Neural cell (in vitro differentiated cells): ENCODE data around the gene ARHGAP24. TPM values are rescaled to one million over a fixed set of nuclear protein-coding genes. Genes with fewer than 3 reads are reported as not detected.

Source experiments
- H2AFZ ChIP-seq: fragments of 200-600, 300-800 bp; sonication (generic), shearing (Covaris generic); 2 replicates; pipeline ENCODE4 v1.6.0; 2014; ENCODE audit warnings: low read depth, mild to moderate bottlenecking, antibody characterized with exemption, low read length, moderate library complexity
- H3F3A ChIP-seq: fragments of 200-600 bp; shearing (Covaris generic); 2 replicates; pipeline ENCODE4 v1.6.1; 2016; ENCODE audit warnings: mild to moderate bottlenecking, moderate library complexity, mixed read lengths, antibody characterized with exemption, low read length; ENCODE audit not compliant: insufficient read depth, poor library complexity, severe bottlenecking
- H3K27ac ChIP-seq: fragments of 200-600, 300-800 bp; sonication (generic), shearing (Covaris generic); 2 replicates; pipeline ENCODE4 v1.5.1; 2014; ENCODE audit warnings: mild to moderate bottlenecking, low read length, moderate library complexity
- H3K27me3 ChIP-seq: fragments of 300-800, 200-600 bp; sonication (generic), shearing (Covaris generic); 2 replicates; pipeline ENCODE4 v1.6.0; 2014; ENCODE audit warnings: mild to moderate bottlenecking, low read depth, low read length, moderate library complexity; ENCODE audit not compliant: insufficient read depth
- H3K36me3 ChIP-seq: fragments of 300-800, 200-600 bp; sonication (generic), shearing (Covaris generic); 2 replicates; pipeline ENCODE4 v1.5.1; 2014; ENCODE audit warnings: mild to moderate bottlenecking, antibody characterized with exemption, low read length, moderate library complexity; ENCODE audit not compliant: insufficient read depth
- H3K4me2 ChIP-seq: fragments of 300-800, 200-600 bp; sonication (generic), shearing (Covaris generic); 2 replicates; pipeline ENCODE4 v1.6.0; 2014; ENCODE audit warnings: mild to moderate bottlenecking, low read length
- H3K4me3 ChIP-seq: fragments of 300-800, 200-600 bp; sonication (generic), shearing (Covaris generic); 2 replicates; pipeline ENCODE4 v1.5.1; 2014; ENCODE audit warnings: mild to moderate bottlenecking, low read length, moderate library complexity
- H3K79me2 ChIP-seq: fragments of 200-600 bp; shearing (Covaris generic); replicated peaks from 2 replicates; pipeline ENCODE4 v1.6.0; 2014; ENCODE audit warnings: mild to moderate bottlenecking, low read length, moderate library complexity; ENCODE audit not compliant: insufficient read depth
- H3K9ac ChIP-seq: fragments of 300-800, 200-600 bp; sonication (generic), shearing (Covaris generic); 2 replicates; pipeline ENCODE4 v1.6.1; 2016; ENCODE audit warnings: mild to moderate bottlenecking, low read length, mixed read lengths
- H3K9me2 ChIP-seq: fragments of 200-600 bp; shearing (Covaris generic); 2 replicates; pipeline ENCODE4 v1.6.1; 2016; ENCODE audit warnings: mild to moderate bottlenecking, low read length, mixed read lengths; ENCODE audit not compliant: insufficient read depth
- H3K9me3 ChIP-seq: fragments of 200-600, 300-800 bp; sonication (generic), shearing (Covaris generic); 2 replicates; pipeline ENCODE4 v1.6.1; 2016; ENCODE audit warnings: mild to moderate bottlenecking, mixed run types, low read length, moderate library complexity, mixed read lengths
- H4K20me1 ChIP-seq: fragments of 200-600 bp; shearing (Covaris generic); 2 replicates; pipeline ENCODE4 v1.6.1; 2016; ENCODE audit warnings: mild to moderate bottlenecking, mixed run types; ENCODE audit not compliant: insufficient read depth
- EP300 ChIP-seq: fragments of 450-650 bp; conservative IDR thresholded peaks from 2 replicates; pipeline ENCODE4 v1.6.1; 2014; ENCODE audit warnings: antibody characterized with exemption, mild to moderate bottlenecking, moderate library complexity; ENCODE audit not compliant: poor library complexity, severe bottlenecking
- EZH2 ChIP-seq: fragments of 200-600, 300-800 bp; shearing (Covaris generic), sonication (generic); IDR thresholded peaks from 2 replicates; pipeline ENCODE4 v1.6.1; 2014; ENCODE audit warnings: antibody characterized with exemption, low read length, borderline replicate concordance, mild to moderate bottlenecking; ENCODE audit not compliant: insufficient read depth, poor library complexity, severe bottlenecking
- MXI1 ChIP-seq: fragments of 450-650 bp; conservative IDR thresholded peaks from 2 replicates; pipeline ENCODE4 v1.6.1; 2014; ENCODE audit warnings: antibody characterized with exemption, mild to moderate bottlenecking; ENCODE audit not compliant: poor library complexity, severe bottlenecking
- POLR2AphosphoS5 ChIP-seq: IDR thresholded peaks from 2 replicates; pipeline ENCODE4 v1.6.1; 2012
- RAD21 ChIP-seq: fragments of 450-650 bp; conservative IDR thresholded peaks from 2 replicates; pipeline ENCODE4 v1.6.1; 2014; ENCODE audit warnings: antibody characterized with exemption, mild to moderate bottlenecking, moderate library complexity
- SMC3 ChIP-seq: fragments of 450-650 bp; conservative IDR thresholded peaks from 2 replicates; pipeline ENCODE4 v1.6.1; 2014; ENCODE audit warnings: antibody characterized with exemption, mild to moderate bottlenecking, moderate library complexity; ENCODE audit not compliant: poor library complexity
- TAF1 ChIP-seq: IDR thresholded peaks from 2 replicates; pipeline ENCODE4 v1.6.1; 2012; ENCODE audit warnings: low read depth
- polyA plus RNA-seq: library from polyadenylated mRNA; depleted of rRNA; stranded (reverse); fragments of >200 nt; gene quantifications from 2 replicates; pipeline ENCODE4 v1.2.3, GENCODE V29; 2014
- TF ChIP-seq, protein P1 (sequence below): IDR thresholded peaks from 2 replicates; pipeline ENCODE4 v1.6.1; 2012; ENCODE audit warnings: borderline replicate concordance
- TF ChIP-seq, protein P2 (sequence below): fragments of 450-650 bp; IDR thresholded peaks from 2 replicates; pipeline ENCODE4 v1.5.1; 2014; ENCODE audit warnings: antibody characterized with exemption, mild to moderate bottlenecking, moderate library complexity; ENCODE audit not compliant: poor library complexity, severe bottlenecking

Gene ARHGAP24
- polyA plus RNA-seq, 1 donor from 2014 or later, result 2.9 TPM

DNA sequence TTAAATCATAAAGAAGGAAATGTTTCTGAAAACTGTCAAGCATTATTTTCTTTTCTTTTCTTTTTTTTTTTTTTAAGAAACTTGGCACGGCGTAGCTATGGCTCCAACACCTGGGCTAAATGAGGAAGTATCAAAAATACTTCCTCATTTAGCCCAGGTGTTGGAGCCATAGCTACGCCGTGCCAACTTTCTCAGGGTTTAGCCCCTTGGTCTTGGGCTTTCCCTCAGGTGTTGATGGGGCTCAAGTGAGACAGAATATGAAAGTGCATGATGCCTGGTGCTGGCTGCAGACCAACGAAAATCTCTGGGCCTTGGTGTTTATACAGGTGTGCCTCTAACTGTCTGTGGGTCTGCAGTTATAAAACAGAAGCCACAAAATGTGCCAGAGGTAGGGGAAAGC, 132.7 kb downstream of the ARHGAP24 start:
- Histone ChIP-seq H3K4me2 (no peak overlapping the region), H3K36me3 (no peaks in the 10 kb centered on the region), H3K9ac (no peak overlapping the region), H3K27me3 (no peaks in the 10 kb centered on the region), H2AFZ (no peak overlapping the region), H3F3A (no peaks in the 10 kb centered on the region), H3K27ac (no peak overlapping the region), H3K4me3 (no peak overlapping the region), H3K9me3 (no peaks in the 10 kb centered on the region), H4K20me1 (no peaks in the 10 kb centered on the region), H3K79me2 (no peaks in the 10 kb centered on the region), H3K9me2 (no peaks in the 10 kb centered on the region)
- TF ChIP-seq SMC3, result no peak
- no peak for TF ChIP-seq MXI1
- TF ChIP-seq, protein P1, sequence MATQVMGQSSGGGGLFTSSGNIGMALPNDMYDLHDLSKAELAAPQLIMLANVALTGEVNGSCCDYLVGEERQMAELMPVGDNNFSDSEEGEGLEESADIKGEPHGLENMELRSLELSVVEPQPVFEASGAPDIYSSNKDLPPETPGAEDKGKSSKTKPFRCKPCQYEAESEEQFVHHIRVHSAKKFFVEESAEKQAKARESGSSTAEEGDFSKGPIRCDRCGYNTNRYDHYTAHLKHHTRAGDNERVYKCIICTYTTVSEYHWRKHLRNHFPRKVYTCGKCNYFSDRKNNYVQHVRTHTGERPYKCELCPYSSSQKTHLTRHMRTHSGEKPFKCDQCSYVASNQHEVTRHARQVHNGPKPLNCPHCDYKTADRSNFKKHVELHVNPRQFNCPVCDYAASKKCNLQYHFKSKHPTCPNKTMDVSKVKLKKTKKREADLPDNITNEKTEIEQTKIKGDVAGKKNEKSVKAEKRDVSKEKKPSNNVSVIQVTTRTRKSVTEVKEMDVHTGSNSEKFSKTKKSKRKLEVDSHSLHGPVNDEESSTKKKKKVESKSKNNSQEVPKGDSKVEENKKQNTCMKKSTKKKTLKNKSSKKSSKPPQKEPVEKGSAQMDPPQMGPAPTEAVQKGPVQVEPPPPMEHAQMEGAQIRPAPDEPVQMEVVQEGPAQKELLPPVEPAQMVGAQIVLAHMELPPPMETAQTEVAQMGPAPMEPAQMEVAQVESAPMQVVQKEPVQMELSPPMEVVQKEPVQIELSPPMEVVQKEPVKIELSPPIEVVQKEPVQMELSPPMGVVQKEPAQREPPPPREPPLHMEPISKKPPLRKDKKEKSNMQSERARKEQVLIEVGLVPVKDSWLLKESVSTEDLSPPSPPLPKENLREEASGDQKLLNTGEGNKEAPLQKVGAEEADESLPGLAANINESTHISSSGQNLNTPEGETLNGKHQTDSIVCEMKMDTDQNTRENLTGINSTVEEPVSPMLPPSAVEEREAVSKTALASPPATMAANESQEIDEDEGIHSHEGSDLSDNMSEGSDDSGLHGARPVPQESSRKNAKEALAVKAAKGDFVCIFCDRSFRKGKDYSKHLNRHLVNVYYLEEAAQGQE, result no peak
- TF ChIP-seq, protein P2, sequence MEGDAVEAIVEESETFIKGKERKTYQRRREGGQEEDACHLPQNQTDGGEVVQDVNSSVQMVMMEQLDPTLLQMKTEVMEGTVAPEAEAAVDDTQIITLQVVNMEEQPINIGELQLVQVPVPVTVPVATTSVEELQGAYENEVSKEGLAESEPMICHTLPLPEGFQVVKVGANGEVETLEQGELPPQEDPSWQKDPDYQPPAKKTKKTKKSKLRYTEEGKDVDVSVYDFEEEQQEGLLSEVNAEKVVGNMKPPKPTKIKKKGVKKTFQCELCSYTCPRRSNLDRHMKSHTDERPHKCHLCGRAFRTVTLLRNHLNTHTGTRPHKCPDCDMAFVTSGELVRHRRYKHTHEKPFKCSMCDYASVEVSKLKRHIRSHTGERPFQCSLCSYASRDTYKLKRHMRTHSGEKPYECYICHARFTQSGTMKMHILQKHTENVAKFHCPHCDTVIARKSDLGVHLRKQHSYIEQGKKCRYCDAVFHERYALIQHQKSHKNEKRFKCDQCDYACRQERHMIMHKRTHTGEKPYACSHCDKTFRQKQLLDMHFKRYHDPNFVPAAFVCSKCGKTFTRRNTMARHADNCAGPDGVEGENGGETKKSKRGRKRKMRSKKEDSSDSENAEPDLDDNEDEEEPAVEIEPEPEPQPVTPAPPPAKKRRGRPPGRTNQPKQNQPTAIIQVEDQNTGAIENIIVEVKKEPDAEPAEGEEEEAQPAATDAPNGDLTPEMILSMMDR, result no peak
- no peak for TF ChIP-seq EZH2
- no peak for TF ChIP-seq POLR2AphosphoS5
- no peak for TF ChIP-seq TAF1
- no peak for TF ChIP-seq EP300
- TF ChIP-seq RAD21, result no peak

DNA sequence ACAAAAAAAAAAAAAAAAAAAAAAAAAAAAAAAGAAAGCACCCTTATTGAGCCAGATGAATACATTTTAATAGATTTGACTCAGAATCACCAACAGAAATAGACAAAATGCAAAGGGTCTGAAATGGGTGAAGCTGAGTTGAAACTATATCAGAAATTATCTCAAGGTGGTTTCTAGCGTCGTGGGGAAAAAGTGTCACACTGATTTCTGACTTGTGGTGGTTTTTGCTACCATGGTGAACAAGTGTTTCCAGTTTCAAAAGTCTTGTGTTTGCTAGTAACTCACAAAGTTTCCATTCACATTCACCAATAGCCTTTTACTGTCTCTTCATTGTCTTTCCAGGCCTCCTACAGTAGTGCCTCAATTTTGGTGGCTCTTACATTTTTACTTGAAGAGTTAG, 135.5 kb downstream of the ARHGAP24 start:
- Histone ChIP-seq H3K27ac (no peak overlapping the region), H3K4me2 (no peak overlapping the region), H3K9me3 (no peaks in the 10 kb centered on the region), H3K9ac (no peak overlapping the region), H3K36me3 (no peaks in the 10 kb centered on the region), H3K4me3 (no peak overlapping the region), H3K9me2 (no peaks in the 10 kb centered on the region), H3F3A (no peaks in the 10 kb centered on the region), H2AFZ (no peak overlapping the region), H3K27me3 (no peaks in the 10 kb centered on the region), H3K79me2 (no peaks in the 10 kb centered on the region), H4K20me1 (no peaks in the 10 kb centered on the region)
- TF ChIP-seq, protein P2, result no peak
- TF ChIP-seq EZH2 (no peak), RAD21 (no peak), MXI1 (no peak), TAF1 (no peak), EP300 (no peak), POLR2AphosphoS5 (no peak), SMC3 (no peak)
- TF ChIP-seq, protein P1, result no peak
